Right lobe of liver (tissue), 6 donors: ENCODE results near the gene EVA1A. TPM values are rescaled to one million over a fixed set of nuclear protein-coding genes. Genes with fewer than 3 reads are reported as not detected.

Experiments used
- ATAC-seq, 4 donors: fragments of 200-7000 bp; cut with Tn5 transposase; one replicate each; pipeline ENCODE4 v1.9.1; 2020; ENCODE audit warnings: mild to moderate bottlenecking in 4 of 4, moderate library complexity in 4 of 4
- DNase-seq, 3 donors: peaks; one replicate each; pipeline ENCODE4 v3.0.0-alpha.2; 2020
- H3K27ac ChIP-seq, 3 donors: fragments of 200-600 bp; one replicate each; pipeline ENCODE4 v1.8.0; 2022
- H3K27me3 ChIP-seq, 2 donors: fragments of 200-600 bp; one replicate each; pipeline ENCODE4 v1.8.0; 2022
- H3K36me3 ChIP-seq, 4 donors: fragments of 200-600 bp; sonication (generic) in 1 of 4; one replicate each; pipeline versions ENCODE4 v1.5.1 to v1.8.0; 2017 to 2022; ENCODE audit warnings: control low read depth in 1 of 4
- H3K4me1 ChIP-seq, 4 donors: fragments of 200-600 bp; sonication (generic) in 1 of 4; one replicate each; pipeline versions ENCODE4 v1.5.1 to v1.8.0; 2017 to 2022; ENCODE audit warnings: control low read depth in 1 of 4
- H3K4me3 ChIP-seq, 3 donors: fragments of 200-600 bp; one replicate each; pipeline ENCODE4 v1.8.0; 2022
- H3K9me3 ChIP-seq, 4 donors: fragments of 200-600 bp; sonication (generic) in 1 of 4; one replicate each; pipeline versions ENCODE4 v1.5.1 to v1.8.0; 2017 to 2022; ENCODE audit warnings: control low read depth in 1 of 4
- CTCF ChIP-seq, 4 donors: fragments of 200-600 bp in 3 of 4; fragments of 450-650 bp in 1 of 4; IDR thresholded peaks; one replicate each; pipeline versions ENCODE4 v1.5.1 to v1.8.0; 2016 to 2022; ENCODE audit warnings: antibody characterized with exemption in 4 of 4, mild to moderate bottlenecking in 2 of 4
- POLR2A ChIP-seq: fragments of 450-650 bp; IDR thresholded peaks from one replicate; pipeline ENCODE4 v1.6.1; 2017; ENCODE audit warnings: antibody characterized with exemption, mild to moderate bottlenecking
- WGBS: methylation state at CpG from one replicate; pipeline ENCODE4 v1.1.6; 2018; ENCODE audit warnings: low coverage, low lambda C conversion rate; ENCODE audit not compliant: insufficient coverage; ENCODE audit errors: missing lambda C conversion rate; 5-methylcytosine and 5-hydroxymethylcytosine counted together
- intact Hi-C, 2 donors: fragments of 100-400 bp; cut with DNase I; formaldehyde crosslinking; loops; one replicate each; pipeline versions ENCODE4 v1.11.2 to v1.14.1; 2022
- total RNA-seq, 6 experiments: library from RNA; depleted of rRNA in 2 of 6; stranded (reverse); fragments of >200 nt in 2 of 6; fragmentation: NEBNext Ultra II Directional in 3 of 6; extraction: Animal tissue kit (Norgen Biotek cat#: 25700) in 3 of 6; gene quantifications; one replicate each; pipeline versions ENCODE4 v1.1.0 to v1.2.4, GENCODE V29; 2016 to 2023
- donor health status: DM: no; HTN: yes; CAD: no.
- donor health status: DM: no; HTN: no; CAD: no.
- donor health status: DM: no; HTN: no; CAD: no.
- donor health status: DM: no; HTN: yes; CAD: no.
- donor health status: DM: no; HTN: yes; CAD: no.

EVA1A gene
- total RNA-seq, 6 experiments from 2014 or later, result 30.6 to 125 (median 74.5) TPM

- peaks cover 0 to 17% (median 7%) of the 10 kb centered on the region in 4 donors for H3K4me1 ChIP-seq
- H3K27ac ChIP-seq, result no peak overlapping the region
- H3K9me3 ChIP-seq, result no peaks in the 10 kb centered on the region
- 81% methylated on average over 5 of the region's 5 CpGs for WGBS
- H3K27me3 ChIP-seq, result no peaks in the 10 kb centered on the region
- intact Hi-C loops, result no loop called here
- no peak for ATAC-seq
- TF ChIP-seq POLR2A, result no peak
- TF ChIP-seq CTCF (IDR thresholded peaks at IDR 0.05), result no peak
- H3K4me3 ChIP-seq, result no peak overlapping the region
- DNase-seq, result no peak
- H3K36me3 ChIP-seq, result no peaks in the 10 kb centered on the region
Observed at GRCh38 chr2:75569546-75569945, 8.8 kb upstream of the EVA1A start.

- H3K27me3 ChIP-seq, result no peaks in the 10 kb centered on the region
- no peak overlapping the region for H3K4me3 ChIP-seq
- no peaks in the 10 kb centered on the region for H3K9me3 ChIP-seq
- TF ChIP-seq POLR2A (no peak), CTCF (IDR thresholded peaks at IDR 0.05) (no peak)
- no peak for DNase-seq
- H3K27ac ChIP-seq, result no peak overlapping the region
- no peak for ATAC-seq
- no peaks in the 10 kb centered on the region for H3K36me3 ChIP-seq
- WGBS, result 86% methylated on average over 1 of the region's 1 CpG
- intact Hi-C loops, result no loop called here
- peaks cover 0 to 17% (median 7%) of the 10 kb centered on the region in 4 donors for H3K4me1 ChIP-seq
Observed at GRCh38 chr2:75568174-75568573, 7.4 kb upstream of the EVA1A start.

DNA sequence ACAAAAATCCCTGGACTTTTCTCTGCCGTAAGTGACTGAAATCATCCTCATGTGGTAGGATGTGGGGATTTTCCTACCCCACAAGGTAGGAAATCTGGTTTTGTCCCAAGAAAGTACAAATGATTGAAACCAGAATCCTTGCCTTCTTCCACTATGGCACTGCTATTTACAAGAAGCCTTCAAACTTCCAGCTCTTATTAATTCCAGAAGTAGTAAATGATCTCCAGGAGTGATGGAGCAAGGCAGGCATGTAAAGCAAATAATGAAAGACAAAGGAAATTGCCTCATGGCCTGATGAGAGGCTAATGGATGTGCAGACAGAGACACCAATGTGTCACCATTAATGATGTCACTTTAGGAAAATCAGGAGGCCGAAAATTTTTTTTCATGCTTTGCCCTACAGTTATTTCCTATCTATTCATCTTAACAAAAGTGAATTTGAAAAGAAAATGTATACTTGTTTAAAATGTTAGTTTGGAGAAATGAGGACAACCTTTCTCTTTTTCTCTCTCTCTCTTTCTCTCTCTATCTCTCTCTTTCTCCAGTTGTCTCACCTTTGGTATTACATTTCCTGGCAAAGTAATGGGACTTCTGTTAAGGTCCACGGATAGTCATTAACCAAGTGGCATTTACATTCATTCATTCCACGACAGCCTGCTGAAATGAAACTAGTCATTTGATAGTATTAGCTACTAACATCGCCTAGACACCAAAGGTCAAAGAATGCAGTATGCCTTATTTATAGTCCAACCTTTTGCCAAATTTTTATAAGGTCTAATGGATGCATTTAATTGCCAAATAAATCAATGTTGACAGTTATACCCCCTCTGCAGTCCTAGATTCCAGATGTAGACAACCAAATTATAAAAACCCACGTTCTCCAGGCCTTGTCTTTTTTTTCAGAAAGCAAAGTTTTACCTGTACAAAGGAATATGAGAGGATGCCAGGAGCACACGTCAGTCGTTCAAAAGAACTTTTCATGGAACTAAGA is 5.0 kb upstream of the EVA1A start:
- Histone ChIP-seq H3K4me1 (peaks cover 0 to 12% (median 2%) of the 10 kb centered on the region in 4 donors), H3K27ac (no peak overlapping the region), H3K27me3 (no peaks in the 10 kb centered on the region), H3K4me3 (no peak overlapping the region), H3K9me3 (no peaks in the 10 kb centered on the region), H3K36me3 (no peaks in the 10 kb centered on the region)
- 64% methylated on average over 8 of the region's 8 CpGs for WGBS
- DNase-seq (no peak), ATAC-seq (peak in 1 of 4 donors; percentile 29)
- intact Hi-C loops, result no loop called here
- no peak for TF ChIP-seq CTCF (IDR thresholded peaks at IDR 0.05)
- no peak for TF ChIP-seq POLR2A

GRCh38 chr2:75564713-75565359 is 4.1 kb upstream of the EVA1A start:
- no peak overlapping the region for H3K4me3 ChIP-seq
- DNase-seq (no peak), ATAC-seq (no peak)
- H3K36me3 ChIP-seq, result no peaks in the 10 kb centered on the region
- no peaks in the 10 kb centered on the region for H3K27me3 ChIP-seq
- no peak for TF ChIP-seq CTCF (IDR thresholded peaks at IDR 0.05)
- no peak for TF ChIP-seq POLR2A
- WGBS, result 84% methylated on average over 3 of the region's 4 CpGs
- intact Hi-C loops, result no loop called here
- peaks cover 0 to 4% (median 0%) of the 10 kb centered on the region in 4 donors for H3K4me1 ChIP-seq
- no peaks in the 10 kb centered on the region for H3K9me3 ChIP-seq
- H3K27ac ChIP-seq, result no peak overlapping the region
